ENCODE data around the gene AMELX.

AMELX gene

GRCh38 chrX:11293113-11293512, at the start of gene AMELX:
Gene AMELX (plus strand): TSS chrX:11293413. CDS start chrX:11294789, 1,376 bp downstream.
- no peaks in the 10 kb centered on the region for H3K27me3 ChIP-seq (ENCODE audit: control insufficient read depth, insufficient read depth, low read length)
- H3K9me3 ChIP-seq (ENCODE audit: control insufficient read depth, low read length), result no peaks in the 10 kb centered on the region
- TF ChIP-seq CTCF (IDR thresholded peaks at IDR 0.05), result no peak

GRCh38 chrX:11244636-11245035, 48.6 kb upstream of the AMELX start:
- Histone ChIP-seq H3K9ac (no peak overlapping the region), H3K79me2 (no peaks in the 10 kb centered on the region), H3K4me3 (ENCODE audit: low read depth, low read length) (no peak overlapping the region), H3K4me2 (ENCODE audit: low read length) (no peak overlapping the region), H3K27me3 (ENCODE audit: control insufficient read depth, insufficient read depth, low read length) (no peaks in the 10 kb centered on the region), H2AFZ (no peak overlapping the region), H3K36me3 (ENCODE audit: control insufficient read depth, insufficient read depth, low read length) (no peaks in the 10 kb centered on the region), H3K27ac (no peak overlapping the region), H3K4me1 (no peaks in the 10 kb centered on the region), H3K9me3 (ENCODE audit: control insufficient read depth, low read length) (no peaks in the 10 kb centered on the region)
- TF ChIP-seq CTCF (IDR thresholded peaks at IDR 0.05), result no peak

More at GRCh38 chrX:11293113-11293512, at the start of gene AMELX:
- no peaks in the 10 kb centered on the region for H3K4me1 ChIP-seq
- no peaks in the 10 kb centered on the region for H3K36me3 ChIP-seq (ENCODE audit: control insufficient read depth, insufficient read depth, low read length)
- no peak within 1 kb of the TSS for H3K9ac ChIP-seq
- H3K27ac ChIP-seq, result no peak within 1 kb of the TSS
- no peak within 1 kb of the TSS for H3K4me3 ChIP-seq (ENCODE audit: low read depth, low read length)
- H3K79me2 ChIP-seq, result no peaks in the 10 kb centered on the region
- H2AFZ ChIP-seq, result no peak within 1 kb of the TSS
- no peak within 1 kb of the TSS for H3K4me2 ChIP-seq (ENCODE audit: low read length)

DNA sequence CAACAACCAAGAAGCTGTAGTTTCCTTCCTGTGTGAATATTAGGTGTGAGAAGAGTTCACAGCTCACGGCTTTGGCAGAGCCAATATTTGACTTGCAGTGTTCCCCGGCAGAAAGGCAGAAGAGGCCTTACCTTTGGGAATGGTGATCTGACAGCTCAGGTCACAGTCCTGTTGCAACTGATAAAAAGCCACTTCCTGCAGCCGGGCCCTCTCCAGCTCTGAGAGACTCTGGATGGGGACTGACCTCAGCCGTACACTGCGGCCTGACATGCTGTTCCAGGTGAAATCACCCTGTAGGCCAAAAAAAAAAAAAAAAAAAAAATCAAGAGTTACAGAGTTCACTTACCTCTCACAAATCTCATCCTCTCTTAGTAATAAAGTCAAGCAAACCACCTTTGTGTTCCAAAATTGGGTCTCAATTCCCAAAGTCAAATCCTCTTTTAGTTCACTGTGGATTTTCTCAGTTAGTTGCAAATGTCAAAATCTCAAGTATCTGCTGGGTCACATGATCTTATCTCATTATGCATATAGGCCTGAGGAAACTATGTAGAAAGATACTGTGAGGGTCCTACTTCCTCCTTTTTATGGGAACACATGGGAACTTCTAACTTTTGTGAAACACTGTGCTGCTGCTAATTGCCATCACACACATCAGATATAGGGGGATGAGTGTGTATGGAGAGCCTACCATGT, 38.6 kb upstream of the AMELX start:
- H3K4me2 ChIP-seq (ENCODE audit: low read length), result no peak overlapping the region
- TF ChIP-seq CTCF (IDR thresholded peaks at IDR 0.05), result no peak
- H3K27ac ChIP-seq, result peak overlapping the region; percentile 1
- no peak overlapping the region for H3K4me3 ChIP-seq (ENCODE audit: low read depth, low read length)
- no peaks in the 10 kb centered on the region for H3K9me3 ChIP-seq (ENCODE audit: control insufficient read depth, low read length)
- H3K79me2 ChIP-seq, result no peaks in the 10 kb centered on the region
- H3K36me3 ChIP-seq (ENCODE audit: control insufficient read depth, insufficient read depth, low read length), result no peaks in the 10 kb centered on the region
- H2AFZ ChIP-seq, result no peak overlapping the region
- no peaks in the 10 kb centered on the region for H3K27me3 ChIP-seq (ENCODE audit: control insufficient read depth, insufficient read depth, low read length)
- no peaks in the 10 kb centered on the region for H3K4me1 ChIP-seq
- H3K9ac ChIP-seq, result no peak overlapping the region

DNA sequence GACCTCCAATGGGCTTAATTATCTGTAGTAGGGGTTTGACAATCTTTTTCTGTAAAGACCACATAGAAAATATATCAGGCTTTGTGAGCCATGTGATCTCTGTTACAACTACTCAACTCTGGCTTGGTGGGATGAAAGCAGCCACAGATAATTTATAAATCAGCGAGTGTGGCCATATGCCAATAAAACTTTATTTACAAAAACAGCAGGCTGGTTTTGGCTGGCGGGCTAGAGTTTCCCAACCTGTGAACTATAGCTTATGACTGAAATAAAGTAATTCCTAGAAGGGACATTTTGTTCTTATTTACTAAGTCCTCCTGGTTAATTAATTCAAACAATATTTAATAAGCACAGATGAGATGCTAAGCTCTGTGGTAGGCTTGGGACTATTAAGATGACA, 35.9 kb upstream of the AMELX start:
- Histone ChIP-seq H3K4me2 (ENCODE audit: low read length) (no peak overlapping the region), H3K4me1 (no peaks in the 10 kb centered on the region), H3K9ac (no peak overlapping the region), H3K36me3 (ENCODE audit: control insufficient read depth, insufficient read depth, low read length) (no peaks in the 10 kb centered on the region), H3K27ac (no peak overlapping the region), H3K9me3 (ENCODE audit: control insufficient read depth, low read length) (no peaks in the 10 kb centered on the region), H3K79me2 (no peaks in the 10 kb centered on the region), H3K27me3 (ENCODE audit: control insufficient read depth, insufficient read depth, low read length) (no peaks in the 10 kb centered on the region), H3K4me3 (ENCODE audit: low read depth, low read length) (no peak overlapping the region), H2AFZ (no peak overlapping the region)
- TF ChIP-seq CTCF (IDR thresholded peaks at IDR 0.05), result no peak

DNA sequence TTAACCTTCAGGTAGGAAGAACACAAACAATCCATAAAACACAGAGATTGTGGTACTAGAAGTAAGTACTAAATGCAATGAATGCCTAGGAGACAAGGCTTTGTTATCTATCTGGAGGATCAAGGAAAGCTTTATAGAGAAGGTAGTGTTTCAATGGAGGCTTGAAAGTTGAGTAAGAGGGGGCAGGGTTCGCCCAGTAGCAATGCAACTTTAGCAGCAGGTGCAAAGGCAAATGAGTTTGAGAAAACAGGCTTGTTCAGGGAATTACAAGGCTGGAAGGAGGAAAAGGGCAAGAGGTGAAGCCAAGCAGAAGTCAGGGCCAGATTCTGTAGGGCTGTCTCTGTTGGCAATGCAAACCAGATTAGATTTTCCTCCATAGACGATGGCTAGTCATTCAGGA, 35.5 kb upstream of the AMELX start:
- H3K36me3 ChIP-seq (ENCODE audit: control insufficient read depth, insufficient read depth, low read length), result no peaks in the 10 kb centered on the region
- H3K9me3 ChIP-seq (ENCODE audit: control insufficient read depth, low read length), result no peaks in the 10 kb centered on the region
- H3K4me2 ChIP-seq (ENCODE audit: low read length), result no peak overlapping the region
- H3K4me3 ChIP-seq (ENCODE audit: low read depth, low read length), result no peak overlapping the region
- H3K27ac ChIP-seq, result no peak overlapping the region
- TF ChIP-seq CTCF (IDR thresholded peaks at IDR 0.05), result no peak
- H3K4me1 ChIP-seq, result no peaks in the 10 kb centered on the region
- H3K9ac ChIP-seq, result no peak overlapping the region
- no peaks in the 10 kb centered on the region for H3K79me2 ChIP-seq
- H2AFZ ChIP-seq, result no peak overlapping the region
- no peaks in the 10 kb centered on the region for H3K27me3 ChIP-seq (ENCODE audit: control insufficient read depth, insufficient read depth, low read length)

Data from parathyroid adenoma (tissue), 2 donors.